ENCODE data around the gene IGSF3.

IGSF3 gene

DNA sequence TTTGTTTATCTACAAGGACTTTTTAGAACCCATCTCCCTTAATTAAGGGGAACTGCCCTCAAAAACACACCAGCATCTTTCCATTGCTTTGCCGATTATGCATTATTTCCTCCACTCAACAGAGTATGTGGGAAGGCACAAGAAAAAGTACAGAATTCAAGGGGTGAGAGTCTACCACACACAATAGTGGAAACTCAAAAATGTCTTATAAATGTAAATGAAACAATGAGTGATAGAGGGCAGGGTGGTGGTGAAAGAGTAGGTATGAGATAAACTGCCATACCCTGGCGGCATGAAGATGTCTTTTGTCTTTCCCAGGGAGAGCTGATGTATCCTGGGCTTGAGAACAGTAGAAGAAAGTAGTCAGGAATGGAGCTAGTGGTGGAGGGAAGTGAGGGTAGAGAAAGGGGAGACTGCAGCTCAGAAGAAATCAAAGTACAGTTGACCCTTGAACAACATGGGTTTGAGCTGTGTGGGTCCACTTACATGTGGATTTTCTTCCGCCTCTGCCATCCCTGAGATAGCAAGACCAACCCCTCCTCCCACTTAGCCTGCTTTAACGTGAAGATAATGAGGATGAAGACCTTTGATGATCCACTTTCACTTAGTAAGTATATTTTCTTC lies 121.1 kb downstream of the IGSF3 start:
- H3K4me3 ChIP-seq (replicated peaks; ENCODE audit: insufficient read depth, low read length), result no peak overlapping the region
- no peak for DNase-seq (ENCODE audit: low read depth in 1 of 2, low spot score in 1 of 2)
- no peak overlapping the region for H3K27ac ChIP-seq (replicated peaks)
- no peaks in the 10 kb centered on the region for H3K27me3 ChIP-seq (ENCODE audit: insufficient read depth, poor library complexity, severe bottlenecking)
- TF ChIP-seq, protein P1, sequence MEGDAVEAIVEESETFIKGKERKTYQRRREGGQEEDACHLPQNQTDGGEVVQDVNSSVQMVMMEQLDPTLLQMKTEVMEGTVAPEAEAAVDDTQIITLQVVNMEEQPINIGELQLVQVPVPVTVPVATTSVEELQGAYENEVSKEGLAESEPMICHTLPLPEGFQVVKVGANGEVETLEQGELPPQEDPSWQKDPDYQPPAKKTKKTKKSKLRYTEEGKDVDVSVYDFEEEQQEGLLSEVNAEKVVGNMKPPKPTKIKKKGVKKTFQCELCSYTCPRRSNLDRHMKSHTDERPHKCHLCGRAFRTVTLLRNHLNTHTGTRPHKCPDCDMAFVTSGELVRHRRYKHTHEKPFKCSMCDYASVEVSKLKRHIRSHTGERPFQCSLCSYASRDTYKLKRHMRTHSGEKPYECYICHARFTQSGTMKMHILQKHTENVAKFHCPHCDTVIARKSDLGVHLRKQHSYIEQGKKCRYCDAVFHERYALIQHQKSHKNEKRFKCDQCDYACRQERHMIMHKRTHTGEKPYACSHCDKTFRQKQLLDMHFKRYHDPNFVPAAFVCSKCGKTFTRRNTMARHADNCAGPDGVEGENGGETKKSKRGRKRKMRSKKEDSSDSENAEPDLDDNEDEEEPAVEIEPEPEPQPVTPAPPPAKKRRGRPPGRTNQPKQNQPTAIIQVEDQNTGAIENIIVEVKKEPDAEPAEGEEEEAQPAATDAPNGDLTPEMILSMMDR (IDR thresholded peaks at IDR 0.05; ENCODE audit: insufficient read depth, low read length), result no peak
- no peak for TF ChIP-seq SPI1 (IDR thresholded peaks at IDR 0.05; ENCODE audit: borderline replicate concordance, low read depth)
- no peak for TF ChIP-seq GABPA (IDR thresholded peaks at IDR 0.05; ENCODE audit: low read depth)
- TF ChIP-seq, protein P2, sequence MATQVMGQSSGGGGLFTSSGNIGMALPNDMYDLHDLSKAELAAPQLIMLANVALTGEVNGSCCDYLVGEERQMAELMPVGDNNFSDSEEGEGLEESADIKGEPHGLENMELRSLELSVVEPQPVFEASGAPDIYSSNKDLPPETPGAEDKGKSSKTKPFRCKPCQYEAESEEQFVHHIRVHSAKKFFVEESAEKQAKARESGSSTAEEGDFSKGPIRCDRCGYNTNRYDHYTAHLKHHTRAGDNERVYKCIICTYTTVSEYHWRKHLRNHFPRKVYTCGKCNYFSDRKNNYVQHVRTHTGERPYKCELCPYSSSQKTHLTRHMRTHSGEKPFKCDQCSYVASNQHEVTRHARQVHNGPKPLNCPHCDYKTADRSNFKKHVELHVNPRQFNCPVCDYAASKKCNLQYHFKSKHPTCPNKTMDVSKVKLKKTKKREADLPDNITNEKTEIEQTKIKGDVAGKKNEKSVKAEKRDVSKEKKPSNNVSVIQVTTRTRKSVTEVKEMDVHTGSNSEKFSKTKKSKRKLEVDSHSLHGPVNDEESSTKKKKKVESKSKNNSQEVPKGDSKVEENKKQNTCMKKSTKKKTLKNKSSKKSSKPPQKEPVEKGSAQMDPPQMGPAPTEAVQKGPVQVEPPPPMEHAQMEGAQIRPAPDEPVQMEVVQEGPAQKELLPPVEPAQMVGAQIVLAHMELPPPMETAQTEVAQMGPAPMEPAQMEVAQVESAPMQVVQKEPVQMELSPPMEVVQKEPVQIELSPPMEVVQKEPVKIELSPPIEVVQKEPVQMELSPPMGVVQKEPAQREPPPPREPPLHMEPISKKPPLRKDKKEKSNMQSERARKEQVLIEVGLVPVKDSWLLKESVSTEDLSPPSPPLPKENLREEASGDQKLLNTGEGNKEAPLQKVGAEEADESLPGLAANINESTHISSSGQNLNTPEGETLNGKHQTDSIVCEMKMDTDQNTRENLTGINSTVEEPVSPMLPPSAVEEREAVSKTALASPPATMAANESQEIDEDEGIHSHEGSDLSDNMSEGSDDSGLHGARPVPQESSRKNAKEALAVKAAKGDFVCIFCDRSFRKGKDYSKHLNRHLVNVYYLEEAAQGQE (IDR thresholded peaks at IDR 0.05; ENCODE audit: insufficient replicate concordance, low read depth), result no peak
- no peak for TF ChIP-seq POLR2AphosphoS5 (IDR thresholded peaks at IDR 0.05; ENCODE audit: low read depth)

DNA sequence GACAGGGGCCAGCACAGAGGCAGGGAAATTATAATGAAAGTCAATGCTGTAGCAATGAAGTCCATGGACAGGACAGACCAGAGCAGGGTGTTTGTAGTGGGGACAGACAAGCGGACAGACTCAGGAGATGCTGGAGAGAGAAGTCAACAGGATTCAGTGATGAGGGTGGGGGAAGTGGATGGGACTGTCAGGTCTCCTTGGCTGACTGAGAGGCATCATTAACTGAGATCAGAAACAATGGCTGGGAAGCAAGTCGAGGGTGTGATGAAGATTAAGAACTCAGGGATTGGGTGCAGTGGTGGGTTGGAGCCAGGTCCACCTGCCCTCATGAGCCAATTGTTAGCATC lies 122.2 kb downstream of the IGSF3 start:
- no peak overlapping the region for H3K4me3 ChIP-seq (replicated peaks; ENCODE audit: insufficient read depth, low read length)
- DNase-seq (ENCODE audit: low read depth in 1 of 2, low spot score in 1 of 2), result no peak
- TF ChIP-seq GABPA (IDR thresholded peaks at IDR 0.05; ENCODE audit: low read depth), result no peak
- TF ChIP-seq, protein P1 (IDR thresholded peaks at IDR 0.05; ENCODE audit: insufficient read depth, low read length), result no peak
- TF ChIP-seq, protein P2 (IDR thresholded peaks at IDR 0.05; ENCODE audit: insufficient replicate concordance, low read depth), result no peak
- no peak for TF ChIP-seq SPI1 (IDR thresholded peaks at IDR 0.05; ENCODE audit: borderline replicate concordance, low read depth)
- no peak for TF ChIP-seq POLR2AphosphoS5 (IDR thresholded peaks at IDR 0.05; ENCODE audit: low read depth)
- no peaks in the 10 kb centered on the region for H3K27me3 ChIP-seq (ENCODE audit: insufficient read depth, poor library complexity, severe bottlenecking)
- no peak overlapping the region; the same call in 1 of the 2 replicates for H3K27ac ChIP-seq (replicated peaks)

DNA sequence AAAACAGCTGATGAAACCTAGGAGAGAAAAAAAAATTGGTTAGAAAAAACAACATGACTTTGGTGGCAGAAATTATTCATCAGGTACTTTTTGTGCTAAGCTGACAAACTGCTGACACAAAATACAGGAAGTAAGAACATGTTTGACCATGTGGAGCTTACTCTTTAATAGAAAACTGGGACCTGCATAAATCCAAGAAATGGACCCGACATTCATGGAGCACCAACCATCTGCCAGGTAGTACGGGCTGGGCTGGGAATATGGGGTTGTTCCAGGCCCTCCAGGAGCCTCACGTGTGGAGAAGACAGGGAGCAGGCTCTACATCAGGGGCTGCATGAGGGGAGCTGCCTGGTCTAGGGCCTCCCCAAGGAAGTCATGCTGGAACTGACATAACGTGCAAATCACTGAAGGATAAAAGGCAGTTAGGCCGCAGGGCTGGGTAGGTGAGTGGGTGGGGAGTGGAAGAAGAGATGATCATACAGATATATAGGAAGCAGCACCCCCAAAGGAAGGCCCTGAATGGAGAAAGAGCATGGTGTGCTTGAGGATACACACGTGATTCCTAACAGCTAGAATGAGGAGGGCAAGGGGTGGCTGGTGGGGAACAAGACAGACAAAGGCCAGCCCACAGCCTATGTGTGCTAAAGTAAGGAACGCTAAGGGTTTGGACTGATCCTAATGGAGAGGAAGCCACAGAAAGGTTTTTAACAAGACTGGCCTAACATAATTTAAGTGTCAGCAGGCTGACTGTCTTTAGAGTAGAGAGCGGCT lies 122.8 kb downstream of the IGSF3 start:
- Histone ChIP-seq H3K27me3 (ENCODE audit: insufficient read depth, poor library complexity, severe bottlenecking) (no peaks in the 10 kb centered on the region), H3K4me3 (replicated peaks; ENCODE audit: insufficient read depth, low read length) (no peak overlapping the region), H3K27ac (replicated peaks) (no peak overlapping the region; the same call in 1 of the 2 replicates)
- TF ChIP-seq, protein P1 (IDR thresholded peaks at IDR 0.05; ENCODE audit: insufficient read depth, low read length), result no peak
- TF ChIP-seq, protein P2 (IDR thresholded peaks at IDR 0.05; ENCODE audit: insufficient replicate concordance, low read depth), result no peak
- TF ChIP-seq POLR2AphosphoS5 (IDR thresholded peaks at IDR 0.05; ENCODE audit: low read depth) (no peak), SPI1 (IDR thresholded peaks at IDR 0.05; ENCODE audit: borderline replicate concordance, low read depth) (no peak), GABPA (IDR thresholded peaks at IDR 0.05; ENCODE audit: low read depth) (no peak)
- DNase-seq (ENCODE audit: low read depth in 1 of 2, low spot score in 1 of 2), result no peak
